ENCODE results near the gene OLIG3.

Gene OLIG3

DNA sequence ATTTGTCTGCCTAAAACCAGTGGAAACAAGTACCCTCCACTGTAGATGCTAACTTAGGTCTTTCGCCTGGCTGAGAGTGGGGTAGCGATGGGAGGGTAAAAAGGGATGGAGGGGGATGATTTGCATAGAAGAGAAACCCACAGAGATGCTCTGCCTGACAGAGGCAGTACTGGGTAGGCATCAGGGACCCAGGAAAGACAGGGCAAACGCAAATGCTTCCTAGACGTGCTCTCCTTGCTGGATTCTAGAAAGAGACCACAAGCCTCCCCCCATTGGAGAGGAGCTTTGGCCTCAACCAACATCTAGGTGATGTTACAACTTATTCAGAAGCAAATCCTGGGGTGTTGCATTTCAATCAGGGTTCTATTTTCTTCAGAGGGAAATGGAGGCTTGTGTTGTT is 3.2 kb downstream of the OLIG3 start:
- no peak for TF ChIP-seq GATA3 (IDR thresholded peaks at IDR 0.05; ENCODE audit: low read depth, low read length)

DNA sequence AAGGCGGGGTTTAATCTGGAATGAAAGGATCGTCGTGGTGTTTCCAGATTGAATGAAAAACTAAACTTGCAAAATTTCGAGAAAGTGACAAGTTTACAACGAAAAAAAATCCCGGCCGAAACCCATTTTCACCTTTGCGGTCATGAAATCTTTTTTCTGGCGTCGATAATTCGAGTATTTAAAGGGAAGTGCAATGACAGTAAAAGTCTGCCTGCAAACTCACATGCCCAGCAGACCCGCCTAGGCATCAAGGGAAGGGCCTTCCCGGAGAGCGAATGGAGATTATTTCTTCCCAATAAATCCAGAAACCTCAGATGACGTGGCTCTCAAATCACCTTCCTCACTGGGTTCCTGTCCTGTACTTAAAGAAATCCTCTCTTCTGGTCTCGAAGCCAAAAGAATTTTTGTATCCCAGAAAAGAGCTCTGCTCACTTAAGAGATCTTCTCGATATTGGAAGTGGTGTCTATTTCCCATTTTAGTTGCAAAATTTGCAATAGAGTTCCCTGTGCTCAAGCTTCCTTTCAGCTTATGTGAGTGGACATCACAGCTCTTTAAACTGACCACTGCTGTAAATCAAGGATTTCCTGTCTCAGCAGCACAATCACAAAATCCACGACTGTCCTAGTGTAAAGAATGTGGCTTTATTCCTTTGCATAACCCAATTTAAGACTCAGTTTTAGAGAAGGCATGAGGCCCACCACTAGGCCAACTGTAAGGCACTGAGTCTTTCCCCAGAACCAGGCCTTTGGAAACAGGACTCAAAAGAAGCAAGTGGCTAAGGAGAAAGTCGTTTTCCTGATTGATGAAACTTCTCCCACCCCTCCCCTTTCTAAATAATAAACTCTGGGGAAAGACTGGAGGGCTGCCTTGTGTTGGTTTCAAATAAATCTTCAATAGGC is 3.9 kb downstream of the OLIG3 start:
- TF ChIP-seq GATA2 (IDR thresholded peaks at IDR 0.05; ENCODE audit: low read depth, low read length) (no peak), GATA3 (IDR thresholded peaks at IDR 0.05; ENCODE audit: low read depth, low read length) (no peak)

DNA sequence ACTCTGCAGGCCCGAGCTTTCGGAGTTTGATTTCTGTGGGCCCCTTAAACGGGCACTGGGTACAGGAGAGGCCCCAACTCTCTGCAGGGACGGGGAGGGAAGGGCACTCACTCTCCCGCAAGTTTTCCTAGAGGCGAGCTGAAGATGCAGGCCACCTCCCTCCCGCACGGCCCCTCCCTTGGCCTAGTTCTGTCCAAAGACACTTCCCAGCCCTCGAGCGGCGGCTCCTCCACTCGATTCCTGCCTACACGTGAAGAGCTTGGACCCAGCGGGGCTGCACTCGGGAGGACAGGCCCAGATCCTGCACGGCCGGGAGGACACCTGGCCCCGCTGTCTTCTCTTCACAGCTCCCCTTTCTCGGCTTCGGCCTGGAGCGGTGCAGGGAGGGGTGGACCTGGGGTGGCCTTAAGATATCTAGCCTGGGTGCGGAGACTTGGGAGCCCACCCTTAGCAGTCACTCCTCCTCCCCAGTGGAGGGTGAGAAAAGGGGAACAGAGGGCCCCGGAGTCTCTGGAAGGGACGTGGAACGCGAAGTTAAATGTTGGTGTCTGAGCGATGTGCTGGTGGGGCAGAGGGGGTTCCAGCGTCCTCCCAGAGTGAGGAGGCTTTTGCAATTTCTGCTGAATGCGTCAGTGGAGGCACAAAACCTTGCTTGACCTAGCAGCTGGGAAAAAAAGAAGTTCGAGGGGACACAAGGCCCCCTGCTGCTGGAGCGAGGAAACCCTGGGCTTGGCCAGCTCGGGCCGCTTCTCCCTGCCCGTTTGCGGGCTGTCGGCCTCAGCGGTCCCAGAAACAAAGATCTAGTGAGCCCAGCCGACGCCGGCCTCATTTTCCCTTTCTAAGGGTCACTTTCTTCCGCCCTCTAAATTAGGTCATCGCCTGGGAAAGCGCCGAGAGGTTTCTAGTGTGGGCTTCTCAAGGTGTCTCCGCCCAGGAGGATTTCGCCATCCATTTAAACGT is 4.9 kb downstream of the OLIG3 start:
- TF ChIP-seq GATA2 (IDR thresholded peaks at IDR 0.05; ENCODE audit: low read depth, low read length): no peak
- TF ChIP-seq GATA3 (IDR thresholded peaks at IDR 0.05; ENCODE audit: low read depth, low read length): no peak

DNA sequence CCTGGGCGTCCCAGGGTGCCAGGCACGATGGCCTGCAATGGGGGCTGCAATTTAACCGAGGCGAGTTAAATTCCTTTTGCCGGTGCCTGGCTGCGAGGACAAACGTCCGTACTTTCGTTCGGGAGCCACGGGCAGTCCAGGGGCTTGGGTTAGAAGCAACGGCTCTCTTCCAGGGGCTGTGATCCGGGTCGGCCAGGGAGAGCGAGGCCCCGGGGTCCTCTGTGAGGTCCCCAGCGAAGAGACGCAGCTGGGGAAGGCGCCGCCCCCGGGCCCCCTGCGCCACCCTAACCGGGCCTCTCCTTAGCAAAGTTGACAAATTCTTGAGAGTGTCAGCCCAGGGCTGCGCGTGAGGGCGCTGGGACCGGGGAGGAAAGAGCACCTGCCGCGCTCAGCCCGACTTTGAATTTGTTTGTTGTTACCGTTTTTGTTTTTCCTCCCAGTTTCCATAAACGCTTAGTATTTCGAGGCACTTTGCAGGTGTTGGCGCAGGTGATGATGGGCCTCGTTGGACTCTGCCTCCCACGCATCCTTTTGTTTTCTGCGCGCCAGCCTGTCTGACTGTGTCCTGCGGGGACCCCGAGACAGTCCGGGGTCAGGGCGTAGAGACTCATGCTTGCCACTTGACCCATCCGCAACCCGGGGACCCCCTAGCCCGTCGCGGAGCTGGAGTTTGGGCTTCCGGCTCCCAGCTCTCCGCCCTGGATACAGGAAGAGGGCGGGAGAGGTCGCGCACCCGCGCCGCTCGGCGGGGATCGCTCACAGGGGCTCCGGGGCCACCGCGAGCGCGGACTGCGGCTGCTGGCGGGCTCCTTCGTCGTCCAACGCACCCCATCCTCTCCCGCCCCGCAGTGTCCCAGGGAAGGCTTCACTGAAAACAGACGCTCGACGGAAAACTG is 5.8 kb downstream of the OLIG3 start:
- TF ChIP-seq GATA3 (IDR thresholded peaks at IDR 0.05; ENCODE audit: low read depth, low read length) (no peak), GATA2 (IDR thresholded peaks at IDR 0.05; ENCODE audit: low read depth, low read length) (no peak)

DNA sequence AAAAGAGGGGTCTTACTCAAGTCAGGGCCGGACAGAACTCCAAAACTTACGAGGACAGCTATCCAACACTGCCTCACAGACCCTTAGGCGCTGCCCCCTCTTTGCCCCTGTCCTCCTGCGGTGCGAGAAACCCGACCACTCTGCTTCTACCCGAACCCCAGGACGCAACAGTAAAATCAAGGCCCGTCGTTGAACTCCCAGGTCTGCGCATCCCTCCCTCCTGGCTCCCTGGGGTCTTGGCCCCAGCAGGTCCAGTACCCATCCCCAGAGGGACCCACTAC is 6.4 kb downstream of the OLIG3 start:
- no peak for TF ChIP-seq GATA3 (IDR thresholded peaks at IDR 0.05; ENCODE audit: low read depth, low read length)
- TF ChIP-seq GATA2 (IDR thresholded peaks at IDR 0.05; ENCODE audit: low read depth, low read length): no peak

DNA sequence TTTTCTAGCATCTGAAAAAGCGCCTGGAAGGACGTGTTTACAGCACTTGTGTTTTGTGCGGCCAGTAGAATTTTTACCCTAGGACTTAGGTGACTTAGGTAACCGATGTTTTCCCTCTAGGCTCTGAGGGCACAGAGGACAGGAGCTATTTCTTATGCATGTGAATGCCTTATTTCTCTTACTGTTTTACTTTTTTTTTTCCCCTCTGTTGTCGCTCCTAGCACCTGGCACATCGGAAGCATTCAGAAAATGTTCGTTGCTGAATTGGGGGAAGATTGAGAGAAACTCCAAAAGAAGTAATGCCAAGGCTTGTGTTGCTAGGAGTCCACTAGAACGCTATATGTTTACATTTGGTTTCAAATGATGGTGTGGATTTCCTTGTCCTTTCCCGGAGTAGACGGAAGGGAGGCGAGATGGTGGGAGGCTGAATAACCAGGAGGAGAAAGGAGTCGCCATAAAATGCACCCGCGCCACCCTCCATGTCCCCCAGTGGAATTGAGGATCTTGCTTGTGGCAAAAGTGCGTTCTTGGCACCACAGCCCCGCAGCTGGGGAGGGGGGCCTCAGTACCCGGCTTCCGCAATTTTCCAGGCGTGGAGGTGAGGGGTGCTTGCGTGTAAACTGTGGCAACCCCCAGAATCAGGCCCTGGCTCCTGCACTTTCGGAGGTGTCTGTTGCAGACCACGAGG is 6.9 kb downstream of the OLIG3 start:
- TF ChIP-seq GATA2 (IDR thresholded peaks at IDR 0.05; ENCODE audit: low read depth, low read length) (no peak), GATA3 (IDR thresholded peaks at IDR 0.05; ENCODE audit: low read depth, low read length) (no peak)

DNA sequence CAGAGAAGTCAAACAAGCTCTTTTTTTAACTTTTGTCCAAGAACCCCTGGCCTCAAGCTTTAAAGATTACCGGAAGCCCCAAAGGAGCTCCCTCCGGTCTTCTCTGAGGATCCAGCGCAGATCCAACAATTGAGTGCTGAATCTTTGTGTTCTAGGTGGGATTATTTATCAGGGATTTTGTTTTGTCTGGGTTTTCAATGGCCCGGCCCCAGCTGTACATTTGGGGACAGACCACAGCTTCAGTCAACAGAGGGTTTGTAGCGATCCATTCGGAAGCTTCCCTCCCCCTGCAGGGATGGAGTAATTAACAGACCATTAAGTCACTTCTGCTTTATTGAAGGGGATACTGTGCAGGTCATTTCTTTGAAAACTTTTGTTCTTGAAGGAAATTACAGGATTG is 7.8 kb downstream of the OLIG3 start:
- TF ChIP-seq GATA2 (IDR thresholded peaks at IDR 0.05; ENCODE audit: low read depth, low read length): no peak
- TF ChIP-seq GATA3 (IDR thresholded peaks at IDR 0.05; ENCODE audit: low read depth, low read length): no peak

DNA sequence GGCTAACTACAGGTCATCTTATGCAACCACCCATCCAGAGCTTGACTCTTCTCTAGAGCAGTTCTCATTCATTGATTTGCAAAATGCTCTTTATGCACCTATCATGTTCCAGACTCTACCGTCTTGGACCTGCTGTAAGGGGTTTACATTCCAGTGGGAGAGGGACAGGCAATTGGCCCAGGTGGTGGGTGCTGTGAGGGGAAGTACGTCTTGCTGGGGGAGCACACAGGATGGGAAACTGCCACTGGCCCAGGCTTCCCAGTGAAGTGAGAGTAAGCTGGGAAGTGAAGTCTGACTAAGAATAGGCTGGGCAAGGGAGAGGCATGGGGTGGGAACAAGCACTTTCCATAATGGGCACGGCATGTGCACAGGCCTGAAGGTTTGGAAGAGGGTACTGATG is 13.8 kb downstream of the OLIG3 start:
- TF ChIP-seq GATA2 (IDR thresholded peaks at IDR 0.05; ENCODE audit: low read depth, low read length): no peak
- TF ChIP-seq GATA3 (IDR thresholded peaks at IDR 0.05; ENCODE audit: low read depth, low read length): no peak

DNA sequence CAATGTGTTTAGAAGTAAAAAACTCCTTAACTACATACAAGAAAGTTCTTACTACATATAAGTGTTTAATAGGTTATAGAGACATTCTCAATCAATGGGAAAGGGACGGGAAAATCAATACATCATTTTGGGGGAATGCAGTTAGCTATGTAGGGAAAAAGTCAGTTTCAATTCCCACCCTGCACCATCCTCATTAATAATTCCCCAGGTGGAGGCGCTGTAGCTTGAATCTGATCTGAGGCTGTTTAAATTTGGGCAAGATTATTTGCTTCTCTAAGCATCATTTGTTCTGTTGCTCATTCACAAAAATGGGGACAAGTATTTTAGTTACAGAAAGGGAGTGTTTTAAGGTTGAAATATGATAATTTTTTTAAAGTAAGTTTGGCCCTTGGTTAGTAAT is 19.1 kb downstream of the OLIG3 start:
- TF ChIP-seq GATA3 (IDR thresholded peaks at IDR 0.05; ENCODE audit: low read depth, low read length) (no peak), GATA2 (IDR thresholded peaks at IDR 0.05; ENCODE audit: low read depth, low read length) (no peak)

DNA sequence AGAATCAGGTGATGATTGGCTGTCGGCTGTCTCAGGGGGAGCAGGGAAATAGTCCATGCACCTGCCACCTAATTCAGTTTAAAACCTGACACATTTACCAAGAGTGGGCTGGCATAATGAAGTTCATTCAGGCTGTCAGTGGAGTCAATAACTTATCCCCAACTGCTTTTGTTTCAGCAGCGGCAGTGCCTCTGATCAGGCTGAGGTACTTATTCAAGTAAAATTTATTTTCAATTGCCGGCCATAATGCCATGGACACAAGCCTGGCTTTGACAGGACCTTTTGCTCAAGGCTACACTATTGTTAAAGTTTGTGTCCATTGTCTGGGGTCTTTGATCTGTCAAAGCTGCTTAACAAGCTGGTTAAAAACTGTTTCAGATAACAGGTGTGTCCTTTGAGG is 20.6 kb downstream of the OLIG3 start:
- TF ChIP-seq GATA3 (IDR thresholded peaks at IDR 0.05; ENCODE audit: low read depth, low read length): no peak
- no peak for TF ChIP-seq GATA2 (IDR thresholded peaks at IDR 0.05; ENCODE audit: low read depth, low read length)

DNA sequence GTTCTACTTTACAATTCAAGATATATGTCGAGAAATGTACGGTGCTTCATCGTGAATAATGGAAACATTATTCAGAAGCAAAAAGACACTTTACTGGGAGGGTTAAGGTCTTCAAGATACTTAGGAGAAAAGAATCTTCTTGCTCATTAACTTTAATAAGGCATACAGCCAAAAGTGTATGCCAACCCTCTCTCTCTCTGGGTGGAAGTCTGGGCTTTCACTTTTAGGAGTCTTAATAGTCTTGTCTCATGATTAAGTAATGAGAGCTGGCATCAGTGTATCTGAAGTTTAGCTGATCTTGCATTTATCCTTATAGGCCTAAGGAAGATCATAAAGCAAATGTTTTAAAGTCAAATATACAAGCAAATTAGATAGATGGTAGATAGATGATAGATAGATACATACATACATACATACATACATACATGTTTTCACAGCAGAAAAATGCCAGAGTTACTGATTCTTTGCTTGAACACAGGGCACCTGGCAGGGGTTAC is 21.5 kb downstream of the OLIG3 start:
- no peak for TF ChIP-seq GATA2 (IDR thresholded peaks at IDR 0.05; ENCODE audit: low read depth, low read length)
- TF ChIP-seq GATA3 (IDR thresholded peaks at IDR 0.05; ENCODE audit: low read depth, low read length): no peak

DNA sequence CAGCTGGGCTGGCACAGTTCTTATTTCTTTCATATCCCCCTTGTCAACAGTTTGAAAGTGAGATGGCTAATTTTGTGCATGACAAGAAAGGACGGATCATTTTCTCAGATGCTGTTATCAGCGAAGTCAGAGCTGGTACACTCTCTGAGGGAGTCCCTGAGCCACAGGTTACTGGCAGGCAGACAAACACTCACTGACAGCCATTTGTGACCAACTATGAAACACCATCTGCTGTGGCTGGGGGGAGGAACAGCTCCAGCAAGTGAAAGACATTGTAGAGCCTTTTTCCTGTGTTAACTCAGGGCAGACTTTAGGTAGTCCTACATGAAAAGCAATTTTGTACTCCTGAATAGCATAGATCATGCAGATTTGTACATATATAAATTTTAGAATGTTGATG is 22.2 kb downstream of the OLIG3 start:
- TF ChIP-seq GATA2 (IDR thresholded peaks at IDR 0.05; ENCODE audit: low read depth, low read length): no peak
- TF ChIP-seq GATA3 (IDR thresholded peaks at IDR 0.05; ENCODE audit: low read depth, low read length): no peak

DNA sequence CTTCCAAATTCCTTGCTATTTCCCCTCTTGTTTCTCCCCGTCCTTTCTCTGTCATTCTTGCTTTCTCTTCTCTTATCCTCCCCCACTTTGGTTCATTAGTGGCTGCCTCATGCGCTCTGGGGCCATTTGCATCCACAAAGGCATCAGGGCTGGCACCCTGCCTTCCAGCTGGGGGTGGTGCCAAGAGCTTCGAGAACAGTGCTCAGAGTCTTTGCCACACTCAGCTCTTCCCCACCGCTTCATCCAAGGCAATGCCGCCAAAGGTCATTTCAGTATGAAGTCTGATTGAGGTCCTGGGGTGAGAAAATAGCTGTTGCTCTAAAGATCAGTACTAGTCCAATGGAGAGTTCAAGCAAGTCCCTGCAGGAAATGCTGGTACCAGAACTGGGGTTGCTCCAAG is 22.7 kb downstream of the OLIG3 start:
- no peak for TF ChIP-seq GATA2 (IDR thresholded peaks at IDR 0.05; ENCODE audit: low read depth, low read length)
- no peak for TF ChIP-seq GATA3 (IDR thresholded peaks at IDR 0.05; ENCODE audit: low read depth, low read length)
